CD4-positive, alpha-beta T cell treated with Interleukin-2 at 100 ng/mL for 4 hours (primary cell): ENCODE data around the gene TADA2B.

Experiments used
- DNase-seq: peaks from one replicate; pipeline ENCODE4 v3.0.0-alpha.2; 2020; ENCODE audit warnings: low spot score

The TADA2B gene

DNA sequence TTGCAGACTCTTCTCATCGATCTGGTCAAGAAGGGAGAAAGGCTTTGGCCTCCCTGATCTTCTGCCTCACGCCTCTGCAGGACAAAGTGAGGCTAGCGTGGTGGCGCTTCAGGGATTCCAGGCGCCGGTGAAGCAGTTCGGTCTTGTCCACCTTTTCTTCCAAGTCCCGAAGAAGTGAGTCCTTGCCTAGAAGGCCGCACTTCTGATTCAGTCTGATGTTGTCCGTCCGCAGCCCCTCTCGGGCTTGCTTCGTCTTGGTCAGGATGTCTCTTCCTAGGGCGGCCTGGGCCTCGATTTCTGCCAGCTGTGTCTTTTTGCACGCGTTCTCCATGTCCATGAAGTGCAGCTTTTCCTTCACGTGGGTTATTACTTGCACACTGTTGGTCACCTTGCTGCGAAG is 1.9 kb upstream of the TADA2B start:
- DNase-seq, result no peak

DNA sequence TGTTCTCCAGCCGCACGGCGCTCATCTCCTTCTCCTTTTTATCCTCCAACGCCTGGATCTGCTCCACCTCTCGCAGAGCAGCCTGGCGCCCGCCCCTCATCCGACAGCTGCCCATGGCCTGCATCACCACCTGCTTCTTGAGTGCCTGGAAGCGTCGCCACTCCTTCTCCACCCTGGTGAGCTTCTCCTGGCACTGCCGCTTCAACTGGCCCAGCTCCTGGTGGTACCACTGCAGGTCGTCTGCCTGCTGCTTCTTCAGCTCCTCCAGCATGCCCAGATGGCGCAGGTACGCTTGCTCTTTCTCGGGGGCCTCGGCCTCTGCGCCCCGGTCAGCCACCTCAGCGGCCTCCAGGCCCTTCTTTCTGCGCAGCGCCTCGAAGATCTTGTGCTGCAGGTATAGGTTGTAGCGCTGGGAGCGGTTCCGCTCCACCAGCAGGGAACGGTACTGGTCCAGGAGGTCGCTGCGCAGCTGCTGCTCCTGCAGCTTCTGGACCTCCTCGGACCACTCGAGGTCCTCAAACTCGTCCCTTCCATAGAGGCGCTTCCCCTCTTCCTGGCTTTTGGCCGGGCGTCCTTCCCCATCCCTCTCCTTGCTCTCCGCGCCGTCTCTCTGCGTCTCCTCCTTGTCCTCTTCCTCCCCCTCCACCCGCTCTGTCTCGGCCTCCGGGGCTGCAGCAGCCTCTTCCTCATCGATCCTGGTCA is 1.2 kb upstream of the TADA2B start:
- no peak for DNase-seq

DNA sequence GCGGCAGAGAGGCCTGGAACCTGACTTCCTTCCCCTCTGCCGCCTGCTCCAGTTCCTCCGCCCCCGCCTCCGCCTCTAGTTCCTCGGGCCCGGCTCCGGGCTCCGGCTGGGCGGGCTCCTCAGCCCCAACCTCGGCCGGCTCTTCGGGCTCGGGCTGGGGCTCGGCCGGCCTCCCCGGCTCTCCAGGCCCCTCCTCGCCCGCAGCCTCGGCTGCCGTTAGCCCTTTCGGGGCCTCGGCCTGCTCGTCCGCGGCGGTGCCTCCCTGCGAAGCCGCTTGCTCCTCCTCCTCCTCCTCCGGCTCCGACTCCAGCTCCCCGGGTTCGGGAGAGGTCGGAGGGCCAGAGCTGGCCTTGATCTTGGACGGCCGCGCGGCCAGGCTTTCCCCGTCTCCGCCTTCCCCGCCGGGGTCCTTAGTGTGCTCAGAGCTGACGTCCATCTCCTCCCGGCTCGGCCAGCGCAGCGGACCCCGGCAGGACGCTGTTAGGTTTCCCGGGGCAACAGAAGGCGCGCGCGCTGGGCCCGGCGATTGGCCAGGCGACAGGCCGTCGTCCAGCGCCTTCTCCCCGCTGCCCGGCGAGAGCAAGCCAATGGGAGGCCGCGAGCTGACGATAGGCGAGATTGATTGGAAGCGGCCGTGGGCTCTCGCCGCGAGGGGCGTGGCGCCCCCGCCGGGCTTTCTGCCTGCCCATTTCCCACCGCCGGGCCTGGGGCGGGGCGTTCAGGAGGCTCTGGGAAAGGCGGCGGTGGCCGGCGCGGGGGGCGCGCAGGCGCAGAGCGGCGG is 479 bp upstream of the TADA2B start:
- DNase-seq, result peak; percentile 95

DNA sequence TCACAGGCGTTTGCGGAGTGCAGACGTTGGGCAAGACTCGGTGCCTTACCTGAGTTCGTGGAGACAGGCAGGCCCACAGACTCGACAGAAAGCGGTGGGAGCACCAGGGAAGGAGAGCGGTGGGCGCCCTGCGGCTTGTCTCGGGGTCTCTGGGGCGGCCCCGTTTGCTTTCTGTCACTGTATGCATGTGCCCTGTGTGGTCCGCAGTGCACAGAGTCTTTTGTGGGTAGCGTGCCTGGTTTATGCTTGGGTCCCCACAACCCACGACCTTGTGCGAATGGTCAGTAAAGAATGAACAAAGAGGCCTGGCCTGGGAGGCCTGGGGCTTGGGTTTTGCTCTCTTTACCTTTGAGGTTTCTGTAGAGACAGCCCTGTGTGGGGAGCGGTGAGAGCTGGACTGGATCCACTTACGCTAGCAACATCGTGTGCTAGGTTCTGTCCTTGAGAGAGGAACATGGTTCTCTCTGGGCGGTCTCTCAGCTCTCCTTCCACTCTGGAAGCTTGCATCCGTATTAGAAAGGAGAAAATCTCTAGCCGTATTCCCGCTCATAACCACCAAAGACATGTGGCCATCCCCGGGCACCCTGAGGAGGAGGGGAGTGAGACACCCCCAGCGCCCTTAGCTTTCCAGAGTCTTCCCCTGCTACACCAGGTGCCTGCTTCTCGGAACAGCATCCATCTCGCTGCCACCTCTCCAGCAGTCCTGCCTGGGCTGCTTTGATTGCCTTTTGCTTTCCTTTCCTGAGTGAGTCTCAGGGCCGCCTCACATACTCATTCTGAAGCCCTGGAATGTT is 1.2 kb downstream of the TADA2B start:
- DNase-seq, result no peak

DNA sequence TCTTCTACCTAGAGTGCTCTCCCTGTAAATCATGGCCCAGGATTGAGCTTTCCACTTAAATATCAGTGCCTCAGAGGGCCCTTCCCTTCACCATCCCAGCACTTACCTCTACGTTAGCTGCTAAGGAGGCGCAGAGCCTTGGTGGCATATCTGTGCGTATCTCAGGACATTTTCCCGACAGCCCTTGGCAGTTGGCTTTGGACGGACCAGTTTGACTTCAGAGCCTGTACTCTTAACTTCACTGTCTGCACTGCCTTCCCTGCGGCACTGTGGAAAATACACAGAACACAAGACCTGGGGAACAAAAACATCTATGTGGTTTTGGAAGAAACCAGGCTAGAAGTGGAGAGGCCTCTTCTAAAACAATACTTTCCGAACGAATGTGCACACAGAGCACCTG is 2.4 kb downstream of the TADA2B start:
- no peak for DNase-seq

DNA sequence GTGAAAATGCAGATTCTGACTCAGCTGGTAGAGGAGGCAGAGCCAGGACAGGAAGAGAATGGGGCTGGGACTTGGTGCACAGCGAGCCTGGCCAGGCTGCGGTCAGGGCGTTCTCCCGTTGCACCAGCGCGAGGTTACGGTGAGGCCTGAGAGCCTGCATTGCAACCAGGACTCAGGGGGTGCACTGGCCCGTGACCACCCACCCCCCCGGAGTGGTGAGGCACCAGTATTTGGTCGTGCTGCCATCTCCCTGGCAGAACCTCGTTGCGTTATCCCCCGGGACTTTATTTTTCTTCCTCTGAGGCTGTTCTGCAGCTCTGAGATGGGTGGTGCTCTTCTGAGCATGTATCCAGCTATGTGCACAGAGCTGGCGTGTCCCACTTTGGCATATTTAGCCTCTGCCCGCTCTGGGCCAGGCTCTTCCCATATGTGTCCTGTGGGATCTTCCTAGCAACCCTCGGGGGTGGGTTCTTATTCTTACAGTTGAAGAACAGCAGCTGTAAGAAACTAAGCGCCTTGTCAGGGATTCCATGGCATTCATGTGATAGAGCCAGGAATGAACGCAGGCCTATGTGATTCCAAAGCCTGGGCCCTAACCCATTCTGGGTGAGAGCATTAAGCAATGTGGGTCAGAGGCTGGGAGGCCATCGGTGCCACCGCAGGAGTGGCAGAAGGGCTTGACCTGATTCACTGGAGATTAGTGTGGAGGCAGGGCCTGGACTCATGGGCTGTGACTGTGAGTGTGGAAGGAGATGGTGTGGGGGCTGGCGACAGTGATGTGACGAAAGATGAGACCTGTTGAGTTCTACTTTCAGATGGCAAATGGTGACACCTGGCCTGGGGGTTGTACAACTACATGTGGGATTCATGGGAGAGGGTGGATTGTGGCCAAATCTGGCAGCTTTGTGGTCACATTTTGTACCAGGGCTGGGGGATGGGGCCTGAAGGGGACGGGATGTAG is 3.1 kb downstream of the TADA2B start:
- no peak for DNase-seq

DNA sequence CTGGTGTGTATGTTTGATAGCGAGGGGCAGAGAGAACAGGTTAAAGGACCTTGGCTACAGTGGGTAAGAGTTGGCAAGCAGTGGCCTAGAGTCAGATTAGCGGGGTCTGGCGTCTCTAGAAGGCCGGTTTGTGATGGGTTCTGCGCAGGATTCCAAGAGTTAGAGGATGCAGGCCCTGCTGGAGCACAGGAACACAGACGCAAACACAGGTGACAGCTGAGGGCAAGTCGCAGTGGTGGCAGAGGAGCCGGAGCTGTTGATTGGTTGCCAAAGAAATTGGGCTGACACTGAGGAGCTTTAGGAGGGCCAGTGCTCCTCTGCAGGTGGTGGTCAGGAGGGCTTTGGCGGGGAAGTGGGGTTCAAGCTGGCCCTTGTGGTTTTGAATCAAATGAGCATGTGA is 3.8 kb downstream of the TADA2B start:
- no peak for DNase-seq

DNA sequence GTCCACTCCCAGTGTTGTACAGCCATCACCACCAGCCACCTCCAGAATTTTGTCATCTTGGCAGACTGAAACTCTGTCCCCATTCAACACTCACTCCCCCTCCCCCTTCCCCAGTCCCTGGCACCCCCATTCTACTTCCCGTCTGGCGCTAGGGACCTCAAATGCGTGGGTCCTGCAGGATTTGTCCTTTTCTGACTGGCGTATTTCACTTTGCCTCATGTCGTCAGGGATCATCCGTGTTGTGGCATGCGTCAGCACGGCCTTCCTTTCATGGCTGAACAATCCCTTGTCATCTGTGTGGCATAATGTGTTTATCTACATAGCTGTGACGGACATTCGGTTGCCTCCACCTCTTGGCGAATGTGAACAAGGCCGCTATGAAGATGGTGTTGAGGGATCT is 5.5 kb downstream of the TADA2B start:
- no peak for DNase-seq

DNA sequence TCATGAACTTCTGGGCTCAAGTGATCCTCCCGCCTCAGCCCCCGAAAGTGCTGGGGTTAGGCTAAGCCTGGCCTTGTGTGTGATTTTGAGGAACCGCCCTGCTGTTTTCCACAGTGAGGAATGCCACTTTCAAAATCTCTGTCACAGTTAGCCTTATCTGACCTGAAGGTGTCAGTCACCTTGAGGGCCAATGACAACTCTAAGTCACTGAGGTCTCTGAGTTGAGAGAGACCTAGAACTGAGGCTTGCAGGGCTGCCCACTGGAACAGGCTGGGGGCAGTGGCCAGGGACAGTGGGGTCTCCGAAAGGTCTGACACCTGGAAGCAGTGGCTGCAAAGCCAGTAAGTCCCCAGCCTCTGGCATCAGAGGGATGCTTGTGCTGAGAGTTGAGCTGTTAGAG is 6.1 kb downstream of the TADA2B start:
- no peak for DNase-seq

DNA sequence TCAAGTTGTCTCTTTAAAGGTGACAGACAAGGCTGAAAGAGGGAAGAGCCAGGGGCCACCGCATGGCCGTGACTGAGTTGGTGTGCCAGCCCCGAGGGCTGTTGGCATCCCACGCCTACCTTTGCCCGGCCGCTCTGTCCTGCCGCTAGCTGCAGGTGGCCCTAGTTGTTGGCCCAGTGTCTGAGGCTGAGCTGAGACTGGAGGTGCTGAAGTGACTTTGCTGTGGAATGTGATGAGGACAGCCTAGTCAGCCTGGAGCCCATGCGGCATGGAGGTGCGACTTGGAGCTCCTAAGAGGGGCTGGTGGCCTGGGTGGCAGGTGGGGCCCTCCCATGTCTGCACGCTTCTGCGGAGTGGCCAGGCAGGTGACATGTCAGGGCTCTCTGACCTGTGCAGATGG is 6.6 kb downstream of the TADA2B start:
- no peak for DNase-seq

DNA sequence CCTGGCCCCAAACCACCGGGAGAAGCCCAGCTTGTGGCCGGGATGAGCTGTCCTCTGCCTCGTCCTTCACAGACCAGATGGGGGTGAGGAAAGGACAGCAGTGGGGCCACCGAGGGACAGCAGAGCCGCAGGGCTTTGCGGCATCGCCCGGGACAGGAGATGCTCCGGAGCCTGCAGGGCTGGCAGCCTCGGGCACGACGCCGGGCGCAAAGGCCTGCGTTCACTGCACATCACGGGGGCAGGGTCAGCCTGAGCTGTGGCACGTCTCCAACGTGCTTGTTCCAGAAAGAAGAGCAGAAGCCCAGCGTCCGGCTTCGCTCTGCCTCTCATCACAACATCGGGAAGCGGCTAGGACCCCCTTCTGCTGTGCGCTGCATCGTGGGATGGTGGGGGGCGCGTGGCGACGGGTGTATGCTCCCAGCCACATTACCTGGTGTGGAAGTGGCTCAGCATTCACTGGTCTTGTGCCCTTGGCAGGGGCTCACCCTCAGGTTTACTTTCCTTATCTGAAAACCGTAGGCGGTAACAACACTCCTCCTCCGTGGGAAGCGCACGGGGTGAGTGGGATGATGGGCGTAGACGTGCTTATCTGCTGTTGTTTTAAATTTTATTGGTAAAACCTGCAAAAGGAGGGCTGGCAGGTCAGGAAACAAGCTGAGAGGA is 7.4 kb downstream of the TADA2B start:
- DNase-seq, result no peak

DNA sequence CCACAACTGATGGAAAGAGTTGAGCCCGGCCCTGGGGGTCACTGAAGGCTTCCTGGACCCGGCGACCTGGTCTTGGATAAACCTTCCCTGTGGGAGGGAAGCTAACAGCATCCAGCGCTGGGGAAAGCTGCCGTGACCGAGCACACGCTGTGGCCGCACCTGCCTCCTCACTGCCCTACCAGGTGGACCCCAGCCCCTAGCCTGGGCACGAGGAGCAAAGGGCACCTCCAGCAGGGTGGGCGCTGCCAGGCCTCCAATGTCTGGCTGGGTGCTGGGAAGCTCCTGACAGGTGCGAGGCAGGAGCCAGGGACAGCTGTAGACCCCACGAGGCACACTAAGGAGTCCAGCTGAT is 7.9 kb downstream of the TADA2B start:
- DNase-seq, result no peak

DNA sequence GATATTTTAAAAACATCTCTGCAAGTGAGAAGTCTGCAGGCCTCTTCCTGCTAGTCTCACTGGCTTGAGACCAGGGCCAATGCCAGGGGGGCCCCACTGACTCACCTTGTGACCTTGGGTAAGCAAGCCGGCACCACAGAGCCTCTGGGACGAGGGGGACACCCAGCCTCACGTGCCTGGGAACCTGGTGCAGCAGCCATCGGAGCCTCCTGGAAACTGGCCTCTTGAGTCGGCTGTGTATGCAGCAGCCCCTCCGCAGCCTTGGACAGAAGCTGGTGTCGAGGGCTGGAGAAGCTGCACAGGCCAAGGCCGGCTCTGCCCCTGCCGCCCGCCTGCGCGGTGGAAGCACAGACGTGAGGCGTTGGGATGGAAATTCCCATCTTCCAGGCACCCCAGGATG is 8.7 kb downstream of the TADA2B start:
- DNase-seq, result no peak

DNA sequence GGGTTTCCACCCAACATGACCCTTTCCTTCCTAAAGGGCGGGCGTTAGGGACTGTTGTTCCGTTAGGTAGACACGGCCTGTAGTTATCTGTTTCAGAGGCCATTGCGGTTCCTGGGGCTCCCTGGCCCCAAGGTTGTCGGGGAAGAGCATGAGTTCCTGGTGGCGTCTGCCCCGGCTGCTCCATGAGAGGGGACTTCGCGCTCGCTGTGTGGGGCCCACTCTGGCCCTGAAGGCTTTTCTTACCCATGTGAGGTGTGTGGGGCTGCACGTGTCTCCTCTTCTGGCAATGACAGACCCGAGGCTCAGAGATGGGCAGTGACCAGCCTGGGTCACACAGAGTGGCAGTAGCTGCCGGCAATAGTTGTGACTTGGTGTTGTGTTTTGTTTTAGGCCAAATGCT is 9.1 kb downstream of the TADA2B start:
- no peak for DNase-seq

DNA sequence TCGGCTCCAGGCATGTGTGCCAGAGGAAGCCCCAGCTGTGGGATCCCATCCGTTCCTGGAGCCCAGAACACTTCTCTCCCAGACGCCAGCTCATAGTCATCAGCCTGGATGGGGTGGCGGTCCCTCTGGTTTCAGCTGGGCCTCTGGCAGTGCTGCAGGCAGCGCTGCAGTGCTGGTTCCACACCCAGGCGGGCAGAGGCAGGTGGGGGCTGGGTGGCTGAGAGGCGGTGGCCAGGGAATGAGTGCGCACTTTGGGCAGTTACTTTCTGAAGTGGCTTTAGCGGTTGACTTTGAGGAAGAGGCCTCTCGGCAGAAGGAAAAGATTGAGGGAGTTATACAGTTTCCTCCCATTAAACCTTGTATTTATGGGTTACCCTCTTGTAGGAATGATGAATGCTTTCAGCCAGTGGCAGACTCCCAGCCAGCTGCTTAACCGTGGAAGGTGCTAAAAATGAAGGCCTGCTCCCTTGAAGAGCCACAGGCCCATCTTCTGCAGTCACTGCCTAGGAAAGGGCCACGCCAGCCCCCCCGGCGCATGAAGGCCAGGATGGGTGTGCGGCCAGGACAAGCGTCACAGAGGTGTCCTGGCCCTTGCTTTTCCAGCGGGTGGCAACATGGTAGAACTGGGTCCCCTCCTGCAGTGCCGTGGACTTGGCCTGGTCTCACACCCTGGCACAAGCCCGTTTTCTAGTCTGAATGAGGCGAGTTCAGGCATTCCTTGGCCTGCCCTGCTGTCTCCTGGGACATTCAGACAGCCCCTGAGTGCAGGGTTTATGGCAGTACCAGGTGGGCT is 9.9 kb downstream of the TADA2B start:
- peak; percentile 12 for DNase-seq

DNA sequence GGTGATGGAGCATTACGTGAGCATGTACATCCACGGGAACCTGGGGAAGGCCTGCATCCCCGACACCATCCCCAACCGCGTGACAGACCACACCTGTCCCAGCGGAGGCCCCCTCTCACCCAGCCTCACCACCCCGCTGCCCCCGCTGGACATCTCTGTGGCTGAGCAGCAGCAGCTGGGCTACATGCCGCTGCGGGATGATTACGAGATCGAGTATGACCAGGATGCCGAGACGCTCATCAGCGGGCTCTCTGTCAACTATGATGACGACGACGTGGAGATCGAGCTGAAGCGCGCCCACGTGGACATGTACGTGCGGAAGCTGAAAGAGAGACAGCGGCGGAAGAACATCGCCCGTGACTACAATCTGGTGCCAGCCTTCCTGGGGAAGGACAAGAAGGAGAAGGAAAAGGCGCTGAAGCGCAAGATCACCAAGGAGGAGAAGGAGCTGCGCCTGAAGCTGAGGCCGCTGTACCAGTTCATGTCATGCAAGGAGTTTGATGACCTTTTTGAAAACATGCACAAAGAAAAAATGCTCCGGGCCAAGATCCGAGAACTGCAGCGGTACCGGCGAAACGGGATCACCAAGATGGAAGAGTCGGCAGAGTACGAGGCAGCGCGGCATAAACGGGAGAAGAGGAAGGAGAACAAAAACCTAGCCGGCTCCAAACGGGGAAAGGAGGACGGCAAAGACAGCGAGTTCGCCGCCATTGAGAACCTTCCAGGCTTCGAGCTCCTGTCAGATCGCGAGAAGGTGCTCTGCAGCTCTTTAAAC is 11.1 kb downstream of the TADA2B start:
- DNase-seq, result no peak

DNA sequence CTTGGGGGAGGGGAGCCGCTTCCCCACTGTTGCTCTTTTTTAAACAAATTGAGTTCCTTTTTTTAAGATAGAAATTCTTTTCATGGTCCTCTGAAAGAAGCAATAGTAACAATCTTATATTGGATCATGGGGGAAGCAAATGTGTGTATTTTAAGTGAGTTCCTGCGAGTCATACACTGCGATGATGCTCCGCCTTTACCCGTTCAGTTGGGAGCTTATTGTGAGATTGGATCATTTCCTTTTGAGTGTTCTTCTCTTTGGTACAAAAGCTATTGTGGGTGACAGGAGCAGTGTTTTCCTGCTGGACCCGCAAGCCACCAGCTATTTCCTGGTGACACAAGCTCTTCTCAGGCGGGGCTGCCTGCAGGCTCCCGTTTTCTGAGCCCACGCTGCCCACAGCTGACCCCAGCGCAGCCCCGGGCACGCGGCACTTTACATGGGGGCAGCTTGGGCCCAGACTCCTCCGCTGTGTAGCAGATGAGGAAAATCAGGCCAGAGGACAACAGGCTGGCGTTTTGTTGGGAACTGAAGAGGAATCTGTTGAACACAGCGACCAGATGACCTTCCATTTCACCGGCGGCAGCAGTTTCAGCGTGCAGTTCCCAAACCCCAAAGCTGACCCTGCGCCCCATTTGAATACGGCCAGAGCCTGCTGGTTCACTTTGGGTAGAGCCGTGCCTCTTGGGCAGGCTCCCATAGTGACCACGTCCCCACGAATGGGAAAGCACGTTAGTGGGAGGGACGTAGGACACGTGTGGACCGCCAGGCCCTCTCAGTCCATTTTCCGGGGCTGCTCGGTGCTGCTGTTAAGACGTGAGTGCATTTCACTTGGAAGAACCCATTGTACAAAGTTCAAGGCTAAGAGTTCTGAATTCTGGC is 12.2 kb downstream of the TADA2B start:
- DNase-seq, result no peak

DNA sequence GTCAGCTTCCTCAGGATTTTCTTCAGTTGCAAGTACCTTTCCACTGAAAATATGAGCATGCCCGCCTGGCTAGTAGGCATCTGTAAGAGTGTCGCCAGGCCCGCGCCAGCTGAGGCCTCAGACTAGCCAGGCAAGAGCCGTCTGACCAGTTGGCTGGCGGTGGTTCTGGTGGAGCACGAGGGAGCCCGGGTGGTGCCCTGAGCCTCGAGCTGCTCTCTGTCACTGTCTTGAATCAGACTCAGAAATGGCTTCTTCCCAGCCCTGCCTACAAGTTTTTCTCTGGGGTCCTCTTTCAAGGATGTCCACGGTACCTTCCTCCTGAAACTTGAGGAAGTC is 12.8 kb downstream of the TADA2B start:
- DNase-seq, result no peak

DNA sequence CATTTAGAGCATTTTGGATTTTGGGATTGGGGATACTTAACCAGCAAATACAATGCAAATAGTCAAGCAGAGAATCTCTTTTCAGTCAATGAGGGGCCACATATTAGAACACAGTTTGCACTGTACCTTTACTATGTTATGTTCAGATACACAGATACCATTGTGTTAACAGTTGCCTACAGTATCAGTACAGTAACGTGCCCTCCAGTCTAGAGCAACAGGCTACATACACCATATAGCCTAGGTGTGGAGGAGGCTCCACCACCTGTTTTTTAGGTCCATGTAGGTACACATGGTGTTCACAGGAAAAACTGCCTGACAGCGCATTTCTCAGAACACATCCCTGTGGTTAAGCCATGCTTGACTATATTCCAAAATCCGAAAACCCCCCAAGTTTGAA is 15.6 kb downstream of the TADA2B start:
- DNase-seq, result no peak
